Glutamatergic neuron (in vitro differentiated cells): Measurements from ENCODE around the gene COL20A1. TPM values are rescaled to one million over a fixed set of nuclear protein-coding genes. Genes with fewer than 3 reads are reported as not detected.

Source experiments
- DNase-seq: peaks from one replicate; pipeline ENCODE4 v3.0.0; 2022
- H3K27ac Mint-ChIP-seq: one replicate; pipeline ENCODE4 v1.8.0; 2020; ENCODE audit warnings: mild to moderate bottlenecking, mixed read lengths, inconsistent platforms; ENCODE audit not compliant: unreplicated experiment
- H3K27me3 Mint-ChIP-seq: one replicate; pipeline ENCODE4 v1.8.0; 2020; ENCODE audit warnings: mild to moderate bottlenecking, moderate library complexity, mixed read lengths, inconsistent platforms; ENCODE audit not compliant: unreplicated experiment
- H3K36me3 Mint-ChIP-seq: one replicate; pipeline ENCODE4 v1.8.0; 2020; ENCODE audit warnings: mild to moderate bottlenecking, mixed read lengths, inconsistent platforms; ENCODE audit not compliant: unreplicated experiment
- H3K4me1 Mint-ChIP-seq: one replicate; pipeline ENCODE4 v1.8.0; 2020; ENCODE audit warnings: mild to moderate bottlenecking, low read depth, mixed read lengths, inconsistent platforms; ENCODE audit not compliant: unreplicated experiment
- H3K4me3 Mint-ChIP-seq: one replicate; pipeline ENCODE4 v1.8.0; 2020; ENCODE audit warnings: mild to moderate bottlenecking, mixed read lengths, inconsistent platforms; ENCODE audit not compliant: unreplicated experiment
- H3K9me3 Mint-ChIP-seq: one replicate; pipeline ENCODE4 v1.8.0; 2020; ENCODE audit warnings: mild to moderate bottlenecking, moderate library complexity, mixed read lengths, inconsistent platforms; ENCODE audit not compliant: unreplicated experiment
- total RNA-seq: library from RNA; stranded (reverse); fragmentation: NEBNext Ultra II Directional; extraction: Animal tissue kit (Norgen Biotek cat#: 25700); gene quantifications from one replicate; pipeline ENCODE4 v1.2.1, GENCODE V29; 2021; ENCODE audit not compliant: unreplicated experiment
- TF ChIP-seq, protein P1 (sequence below): fragments of 200-600 bp; sonication (generic); IDR thresholded peaks from one replicate; pipeline ENCODE4 v1.5.0; 2021; ENCODE audit not compliant: partially characterized antibody, unreplicated experiment

COL20A1 gene
- total RNA-seq, 1 donor from 2014 or later = 2.1 TPM

DNA sequence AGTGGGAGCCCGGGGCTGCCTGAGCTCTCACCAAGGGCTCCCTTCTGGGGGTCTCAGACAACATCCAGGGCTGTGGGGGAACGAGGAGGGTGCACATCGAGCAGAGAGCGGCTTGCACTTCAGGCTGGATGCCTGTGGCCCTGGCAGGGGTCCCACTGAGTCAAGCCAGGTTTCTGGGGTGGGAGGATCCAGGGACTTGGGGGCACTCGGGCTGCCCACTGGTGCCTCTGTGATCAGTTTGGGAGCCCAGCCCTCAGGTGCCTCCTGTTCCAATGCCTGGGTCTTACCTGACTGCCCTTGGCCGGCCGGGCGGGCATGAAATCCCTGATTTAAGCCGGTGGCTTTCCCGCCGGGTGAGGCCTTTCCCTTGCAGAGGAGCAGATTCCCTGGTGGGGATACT, 470 bp downstream of the COL20A1 start:
- Mint-ChIP-seq H3K4me1 (peaks cover 1% of the 10 kb centered on the region), H3K9me3 (peaks cover 2% of the 10 kb centered on the region), H3K4me3 (no peak overlapping the region), H3K27me3 (peaks cover 2% of the 10 kb centered on the region), H3K27ac (no peak overlapping the region), H3K36me3 (no peaks in the 10 kb centered on the region)
- DNase-seq = no peak
- TF ChIP-seq, protein P1, sequence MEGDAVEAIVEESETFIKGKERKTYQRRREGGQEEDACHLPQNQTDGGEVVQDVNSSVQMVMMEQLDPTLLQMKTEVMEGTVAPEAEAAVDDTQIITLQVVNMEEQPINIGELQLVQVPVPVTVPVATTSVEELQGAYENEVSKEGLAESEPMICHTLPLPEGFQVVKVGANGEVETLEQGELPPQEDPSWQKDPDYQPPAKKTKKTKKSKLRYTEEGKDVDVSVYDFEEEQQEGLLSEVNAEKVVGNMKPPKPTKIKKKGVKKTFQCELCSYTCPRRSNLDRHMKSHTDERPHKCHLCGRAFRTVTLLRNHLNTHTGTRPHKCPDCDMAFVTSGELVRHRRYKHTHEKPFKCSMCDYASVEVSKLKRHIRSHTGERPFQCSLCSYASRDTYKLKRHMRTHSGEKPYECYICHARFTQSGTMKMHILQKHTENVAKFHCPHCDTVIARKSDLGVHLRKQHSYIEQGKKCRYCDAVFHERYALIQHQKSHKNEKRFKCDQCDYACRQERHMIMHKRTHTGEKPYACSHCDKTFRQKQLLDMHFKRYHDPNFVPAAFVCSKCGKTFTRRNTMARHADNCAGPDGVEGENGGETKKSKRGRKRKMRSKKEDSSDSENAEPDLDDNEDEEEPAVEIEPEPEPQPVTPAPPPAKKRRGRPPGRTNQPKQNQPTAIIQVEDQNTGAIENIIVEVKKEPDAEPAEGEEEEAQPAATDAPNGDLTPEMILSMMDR = no peak

DNA sequence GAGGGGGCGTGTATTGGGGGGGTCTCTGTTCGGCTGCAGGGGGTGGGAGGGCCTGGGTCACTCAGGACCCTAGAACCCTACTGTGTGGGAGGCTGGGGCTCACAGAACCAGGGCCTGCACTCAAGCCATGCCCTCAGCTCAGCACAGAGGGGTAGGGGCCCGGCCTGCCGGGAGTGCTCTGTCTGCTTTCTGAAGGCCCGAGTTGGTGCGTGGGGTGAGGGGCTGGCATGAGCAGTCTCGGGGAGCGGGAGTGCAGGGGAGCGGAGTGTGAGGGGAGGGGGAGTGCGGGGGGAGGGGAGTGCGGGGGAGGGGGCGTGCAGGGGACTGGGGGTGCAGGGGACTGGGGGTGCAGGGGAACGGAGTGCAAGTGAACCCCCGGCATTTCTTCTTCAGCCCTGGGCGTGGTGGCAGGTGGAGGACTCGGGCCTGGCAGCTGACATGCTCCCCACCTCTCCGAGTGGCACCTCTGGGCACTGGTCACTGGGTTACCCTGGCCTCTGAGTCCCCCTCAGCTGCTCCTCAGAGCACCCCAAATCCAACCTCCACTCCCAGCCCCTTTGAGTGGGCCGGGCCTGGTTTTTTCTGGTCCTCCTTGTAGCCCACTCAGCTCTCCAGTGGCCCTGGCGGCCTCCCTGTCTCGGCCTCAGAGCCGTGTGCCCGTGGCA, 1.0 kb downstream of the COL20A1 start:
- Mint-ChIP-seq H3K4me3 (no peak overlapping the region), H3K36me3 (peaks cover 1% of the 10 kb centered on the region), H3K27ac (no peak overlapping the region), H3K4me1 (peaks cover 1% of the 10 kb centered on the region), H3K27me3 (peaks cover 3% of the 10 kb centered on the region), H3K9me3 (peaks cover 5% of the 10 kb centered on the region)
- DNase-seq = no peak
- TF ChIP-seq, protein P1 = no peak

DNA sequence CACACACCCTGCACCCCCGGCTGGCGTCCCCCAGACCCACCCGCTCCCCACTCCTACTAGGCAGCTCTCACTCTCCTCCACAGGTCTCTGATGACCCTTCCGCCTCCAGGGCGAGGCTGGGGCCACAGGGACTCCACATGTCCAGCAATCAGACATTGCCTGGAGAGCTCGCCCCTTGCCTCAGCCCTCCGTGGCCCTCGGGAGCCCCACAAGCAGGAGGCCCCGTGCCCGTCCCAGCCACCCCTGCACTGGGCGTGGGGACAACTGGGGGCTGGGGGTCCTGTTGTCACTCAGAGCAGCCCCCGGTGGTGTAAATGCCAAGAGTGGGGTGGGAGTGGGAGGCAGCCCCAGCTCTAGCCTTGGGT, 1.5 kb downstream of the COL20A1 start:
- H3K9me3 Mint-ChIP-seq = peaks cover 6% of the 10 kb centered on the region
- H3K4me1 Mint-ChIP-seq = peaks cover 1% of the 10 kb centered on the region
- peaks cover 4% of the 10 kb centered on the region for H3K36me3 Mint-ChIP-seq
- H3K4me3 Mint-ChIP-seq = no peak overlapping the region
- no peak overlapping the region for H3K27ac Mint-ChIP-seq
- TF ChIP-seq, protein P1 = no peak
- peaks cover 6% of the 10 kb centered on the region for H3K27me3 Mint-ChIP-seq
- no peak for DNase-seq

DNA sequence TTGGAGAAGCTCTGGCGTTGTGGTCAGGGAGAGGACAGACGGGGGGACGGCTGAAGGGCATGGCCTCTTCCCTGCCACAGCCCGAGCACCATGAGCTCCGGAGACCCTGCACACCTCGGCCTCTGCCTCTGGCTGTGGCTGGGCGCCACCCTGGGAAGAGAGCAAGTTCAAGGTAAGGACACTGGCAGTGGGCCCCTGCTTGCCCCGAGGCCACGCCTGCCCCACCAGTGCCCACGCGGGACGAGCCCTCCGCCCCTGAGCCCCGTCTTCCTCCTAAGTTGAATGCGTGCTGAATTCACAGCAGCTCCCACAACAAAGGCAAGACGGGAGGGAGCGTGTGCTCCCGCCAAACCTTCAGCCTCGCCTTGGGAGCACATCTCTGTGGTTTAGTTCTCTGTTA, 2.0 kb downstream of the COL20A1 start:
- Mint-ChIP-seq H3K27me3 (peaks cover 6% of the 10 kb centered on the region), H3K27ac (no peak overlapping the region)

DNA sequence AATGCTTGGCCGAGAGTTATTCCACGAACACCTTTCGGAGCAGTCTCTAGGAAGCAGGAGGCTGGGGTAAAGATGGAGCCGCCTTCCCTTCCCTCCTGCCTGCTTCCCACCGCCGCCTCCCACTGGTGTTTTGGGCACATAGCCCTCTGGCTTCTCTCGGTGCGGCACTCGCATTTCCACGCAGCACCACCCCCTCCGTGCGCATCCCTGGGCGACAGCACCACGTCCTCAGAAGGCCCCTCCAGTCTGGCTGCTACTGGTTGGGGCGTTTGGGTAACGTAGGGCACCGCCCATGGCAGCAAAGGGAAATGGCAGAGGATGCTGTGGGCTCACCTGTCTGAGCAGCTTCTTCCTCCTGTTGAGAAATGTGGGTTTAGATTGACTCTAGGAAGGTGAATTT, 2.4 kb downstream of the COL20A1 start:
- H3K9me3 Mint-ChIP-seq = peaks cover 6% of the 10 kb centered on the region
- DNase-seq = no peak
- H3K27me3 Mint-ChIP-seq = peaks cover 6% of the 10 kb centered on the region
- no peak overlapping the region for H3K4me3 Mint-ChIP-seq
- TF ChIP-seq, protein P1 = no peak
- no peak overlapping the region for H3K27ac Mint-ChIP-seq
- peaks cover 4% of the 10 kb centered on the region for H3K36me3 Mint-ChIP-seq
- peaks cover 1% of the 10 kb centered on the region for H3K4me1 Mint-ChIP-seq

More for the DNA sequence above, 2.0 kb downstream of the COL20A1 start:
- DNase-seq = no peak
- H3K36me3 Mint-ChIP-seq = peaks cover 4% of the 10 kb centered on the region
- TF ChIP-seq, protein P1 = no peak
- H3K4me3 Mint-ChIP-seq = no peak overlapping the region
- H3K9me3 Mint-ChIP-seq = peaks cover 6% of the 10 kb centered on the region
- peaks cover 1% of the 10 kb centered on the region for H3K4me1 Mint-ChIP-seq
